Jurkat, Clone E6-1 (cell line): Measurements from ENCODE around the gene DENND1C.

ENCODE experiments used
- DNase-seq: peaks from one replicate; pipeline ENCODE4 v3.0.0-alpha.2; 2011; ENCODE audit warnings: low read depth, low spot score
- H3K4me3 ChIP-seq: 2 replicates; pipeline ENCODE4 v1.5.1; 2011; ENCODE audit warnings: mild to moderate bottlenecking, low read length, control low read depth, moderate library complexity

The DENND1C gene

GRCh38 chr19:6483235-6483634 lies 1.6 kb upstream of the DENND1C start:
- no peak for DNase-seq

GRCh38 chr19:6482343-6482686 lies 728 bp upstream of the DENND1C start:
- DNase-seq = no peak
- H3K4me3 ChIP-seq = peak overlapping the region; percentile 88; the same call in 1 of the 2 replicates

More at GRCh38 chr19:6483235-6483634, 1.6 kb upstream of the DENND1C start:
- no peak overlapping the region for H3K4me3 ChIP-seq

- peak; percentile 44 for DNase-seq
- H3K4me3 ChIP-seq = peak overlapping the region; percentile 88
These were observed 655 bp downstream of the DENND1C start for GRCh38 chr19:6480848-6481415.

GRCh38 chr19:6479836-6480398 lies 1.7 kb downstream of the DENND1C start:
- DNase-seq = no peak
- no peak overlapping the region for H3K4me3 ChIP-seq

GRCh38 chr19:6478815-6479214 lies 2.8 kb downstream of the DENND1C start:
- no peak for DNase-seq
- H3K4me3 ChIP-seq = no peak overlapping the region

GRCh38 chr19:6476896-6477431 lies 4.6 kb downstream of the DENND1C start:
- H3K4me3 ChIP-seq = no peak overlapping the region

GRCh38 chr19:6476155-6476895 lies 5.3 kb downstream of the DENND1C start:
- DNase-seq = peak; percentile 41

More at GRCh38 chr19:6476896-6477431, 4.6 kb downstream of the DENND1C start:
- no peak for DNase-seq

GRCh38 chr19:6475321-6476108 lies 6.1 kb downstream of the DENND1C start:
- no peak for DNase-seq
- no peak overlapping the region for H3K4me3 ChIP-seq

More at GRCh38 chr19:6476155-6476895, 5.3 kb downstream of the DENND1C start:
- no peak overlapping the region for H3K4me3 ChIP-seq

- DNase-seq = no peak
- no peak overlapping the region for H3K4me3 ChIP-seq
These were observed 7.9 kb downstream of the DENND1C start for GRCh38 chr19:6473647-6474046.

- DNase-seq = no peak
- H3K4me3 ChIP-seq = no peak overlapping the region
These were observed 8.9 kb downstream of the DENND1C start for GRCh38 chr19:6472713-6473112.

- no peak overlapping the region for H3K4me3 ChIP-seq
These were observed 10.5 kb downstream of the DENND1C start for GRCh38 chr19:6471076-6471475.

GRCh38 chr19:6470173-6470572 lies 11.4 kb downstream of the DENND1C start:
- H3K4me3 ChIP-seq = no peak overlapping the region
- DNase-seq = no peak

More at GRCh38 chr19:6471076-6471475, 10.5 kb downstream of the DENND1C start:
- no peak for DNase-seq

- DNase-seq = no peak
- no peak overlapping the region for H3K4me3 ChIP-seq
These were observed 14.2 kb downstream of the DENND1C start for GRCh38 chr19:6467384-6467783.

- no peak overlapping the region for H3K4me3 ChIP-seq
- DNase-seq = no peak
These were observed 14.9 kb downstream of the DENND1C start for GRCh38 chr19:6466526-6467248.

- H3K4me3 ChIP-seq = no peak overlapping the region
- DNase-seq = no peak
These were observed 15.9 kb downstream of the DENND1C start for GRCh38 chr19:6465663-6466062.

GRCh38 chr19:6465006-6465405 lies 16.6 kb downstream of the DENND1C start:
- no peak overlapping the region for H3K4me3 ChIP-seq
- no peak for DNase-seq

- no peak within 1 kb of the TSS for H3K4me3 ChIP-seq
- no peak for DNase-seq
These were observed 17.3 kb downstream of the DENND1C start, which contains the start of gene CRB3 for GRCh38 chr19:6464070-6464873. TSS of gene CRB3 (plus strand) at chr19:6464271. CDS start at chr19:6464702, 431 bp downstream.
